ENCODE data around the gene GRK5.

GRK5 gene

GRCh38 chr10:119323085-119324016 lies 116.0 kb downstream of the GRK5 start:
- DNase-seq, result no peak

GRCh38 chr10:119325131-119325530 lies 117.8 kb downstream of the GRK5 start:
- DNase-seq, result no peak

DNA sequence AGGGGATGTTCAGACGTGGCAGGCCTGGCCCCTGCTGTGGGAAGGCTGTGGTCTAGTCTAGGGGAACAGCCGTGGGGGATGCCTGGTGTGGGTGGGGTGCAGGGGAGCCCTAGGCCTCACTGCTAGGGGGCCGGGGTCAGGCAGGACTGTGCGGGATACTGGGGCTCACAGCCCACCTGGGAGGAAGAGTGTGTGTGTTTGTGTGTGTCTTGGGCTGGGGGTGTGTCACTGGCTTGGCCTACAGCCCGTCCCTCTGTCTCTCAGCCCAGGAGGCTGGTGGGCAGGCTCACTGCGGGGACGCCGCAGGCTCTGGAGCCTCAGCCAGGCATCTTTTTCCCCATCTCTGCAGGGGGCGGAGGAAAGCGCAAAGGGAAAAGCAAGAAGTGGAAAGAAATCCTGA lies 118.8 kb downstream of the GRK5 start:
- DNase-seq, result no peak

DNA sequence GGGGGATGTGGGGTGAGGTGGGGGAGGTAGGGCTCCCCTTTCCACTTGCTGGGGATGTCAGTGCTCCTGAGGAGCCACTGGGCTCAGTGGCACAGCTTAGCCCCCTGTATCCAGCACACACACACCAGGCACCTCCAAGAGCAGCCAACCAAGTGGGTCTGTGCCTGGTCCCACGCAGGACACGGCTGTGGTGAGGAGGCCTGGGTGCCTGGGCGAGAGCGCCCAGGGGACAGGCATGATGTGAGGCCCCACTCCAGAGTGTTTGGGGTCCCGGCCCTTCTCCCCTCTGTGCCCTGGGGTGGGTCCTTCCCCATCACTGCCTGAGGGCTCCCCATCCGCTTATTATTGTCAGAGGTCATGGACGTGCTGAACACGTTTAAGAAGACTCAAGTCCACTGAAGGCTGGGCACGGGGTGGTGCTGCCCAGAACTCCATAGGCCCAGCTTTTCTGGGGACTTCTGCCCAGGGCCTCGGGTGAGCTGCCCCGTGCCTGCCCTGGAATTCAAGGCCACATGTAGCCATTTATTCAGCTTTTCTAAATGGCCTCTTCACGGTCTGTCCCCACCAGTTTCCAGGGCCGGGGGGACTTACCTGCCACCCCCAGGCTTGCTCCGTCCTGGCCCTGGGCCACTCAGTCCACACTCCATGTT lies 119.8 kb downstream of the GRK5 start:
- no peak for DNase-seq

GRCh38 chr10:119328223-119328622 lies 120.9 kb downstream of the GRK5 start:
- DNase-seq, result no peak

- DNase-seq, result no peak
These were observed 123.0 kb downstream of the GRK5 start for GRCh38 chr10:119330342-119330741.

DNA sequence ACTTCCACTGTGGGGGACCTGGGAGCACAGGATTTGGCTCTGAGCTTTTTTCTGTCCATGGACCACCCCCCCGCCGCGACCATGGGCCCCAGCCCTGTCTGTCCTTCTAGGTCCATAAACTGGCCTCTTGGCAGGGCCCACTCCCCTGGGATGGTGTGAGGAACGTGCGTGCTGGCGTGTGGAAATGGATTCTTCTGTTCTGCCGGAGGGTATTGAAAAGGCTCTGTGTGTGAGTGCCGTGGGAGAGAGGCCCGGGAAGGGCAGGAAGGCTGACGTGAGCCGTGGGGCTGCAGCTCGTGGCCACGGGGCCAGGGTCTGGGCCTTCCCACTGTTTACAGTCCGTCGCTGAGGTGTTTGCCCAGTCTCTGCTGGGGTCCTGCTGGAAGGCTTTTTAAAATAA lies 123.7 kb downstream of the GRK5 start:
- DNase-seq, result no peak

GRCh38 chr10:119333146-119333792 lies 125.9 kb downstream of the GRK5 start:
- no peak for DNase-seq

- DNase-seq, result no peak
These were observed 128.4 kb downstream of the GRK5 start for GRCh38 chr10:119335671-119336353.

DNA sequence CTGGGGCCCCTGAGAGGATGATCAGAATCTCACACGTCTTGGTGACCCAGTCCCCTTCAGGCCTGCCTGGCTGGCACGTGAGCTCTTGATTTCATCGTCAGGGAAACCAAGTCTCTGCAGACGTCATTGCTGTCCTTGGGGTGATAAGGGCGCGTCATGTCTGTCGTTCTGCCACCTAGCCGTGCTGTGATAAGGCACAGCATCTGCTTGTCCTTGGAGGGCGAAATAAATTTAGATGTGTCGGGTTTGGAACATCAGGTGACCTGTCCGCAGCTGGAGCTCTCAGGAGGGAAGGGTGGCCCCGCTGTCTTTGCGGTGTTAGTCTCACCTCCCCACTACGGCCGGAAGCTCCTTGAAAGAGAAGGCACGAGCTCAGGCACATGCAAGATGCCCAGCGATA lies 129.2 kb downstream of the GRK5 start:
- no peak for DNase-seq

DNA sequence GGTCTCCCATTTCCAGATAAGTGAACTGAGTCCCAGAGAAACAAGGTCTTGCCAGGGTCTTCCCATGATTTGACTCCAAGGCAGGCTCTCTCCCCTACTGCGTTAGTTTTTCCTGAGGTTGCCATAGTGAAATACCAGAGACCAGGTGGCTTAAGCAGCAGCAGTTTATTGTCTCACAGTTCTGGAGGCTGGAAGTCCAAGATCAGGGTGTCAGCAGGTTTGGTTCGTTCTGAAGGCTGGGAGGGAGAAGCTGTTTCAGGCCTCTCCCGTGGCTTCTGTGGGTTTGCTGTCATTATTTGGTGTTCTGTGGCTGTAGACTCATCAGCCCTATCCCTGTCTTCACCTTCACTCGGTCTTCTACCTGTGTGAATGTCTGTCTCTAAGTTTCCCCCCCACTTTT lies 129.9 kb downstream of the GRK5 start:
- DNase-seq, result no peak

DNA sequence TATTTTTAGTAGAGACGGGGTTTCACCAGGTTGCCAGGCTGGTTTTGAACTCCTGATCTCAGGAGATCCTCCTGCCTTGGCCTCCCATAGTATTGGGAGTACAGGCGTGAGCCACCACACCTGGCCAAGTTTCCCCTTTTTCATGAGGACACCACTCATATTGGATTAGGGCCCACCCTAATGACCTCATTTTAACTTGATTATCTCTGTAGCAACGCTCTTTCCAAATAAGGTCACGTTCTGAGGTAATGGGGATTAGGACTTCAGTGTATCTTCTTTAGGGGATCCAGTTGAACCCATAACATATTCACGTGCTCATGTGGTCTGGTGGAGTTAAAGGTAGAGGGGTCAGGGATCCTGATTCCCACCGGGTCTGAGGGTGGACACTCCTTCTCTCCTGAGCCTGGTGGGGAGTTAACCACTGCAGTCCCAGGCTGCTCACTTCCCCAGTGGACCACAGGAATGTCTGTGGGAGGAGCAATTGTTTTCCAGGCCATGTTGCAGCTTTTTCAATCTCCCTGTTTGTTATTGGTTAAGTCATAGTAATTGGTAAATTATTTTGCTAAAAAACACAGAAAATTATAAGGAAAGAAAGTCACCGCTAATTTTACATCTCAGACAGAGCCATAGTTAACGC lies 130.5 kb downstream of the GRK5 start:
- DNase-seq, result no peak

DNA sequence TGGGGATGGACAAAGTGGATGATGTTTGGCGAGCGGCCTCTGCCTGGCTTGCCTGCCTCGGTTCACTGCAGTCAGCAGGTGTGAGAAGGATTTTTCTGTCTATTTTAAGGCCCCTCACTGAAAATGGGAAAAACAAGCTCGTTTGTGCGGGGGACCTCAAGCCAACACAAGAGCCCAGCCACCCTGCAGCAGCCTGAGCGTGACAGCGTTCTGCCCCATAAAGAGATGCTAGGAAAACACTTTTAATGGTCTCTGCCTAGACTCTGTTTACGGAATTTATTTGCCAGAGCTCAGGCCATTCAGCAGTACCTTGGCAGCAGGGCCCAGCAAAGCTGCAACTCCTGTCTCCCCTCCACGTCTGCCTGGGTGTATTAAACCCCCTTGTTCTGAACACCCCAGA lies 131.7 kb downstream of the GRK5 start:
- DNase-seq, result no peak

GRCh38 chr10:119340893-119341458 lies 133.6 kb downstream of the GRK5 start:
- DNase-seq, result no peak

GRCh38 chr10:119341459-119342301 lies 134.3 kb downstream of the GRK5 start:
- no peak for DNase-seq

GRCh38 chr10:119342335-119342734 lies 135.0 kb downstream of the GRK5 start:
- DNase-seq, result no peak

DNA sequence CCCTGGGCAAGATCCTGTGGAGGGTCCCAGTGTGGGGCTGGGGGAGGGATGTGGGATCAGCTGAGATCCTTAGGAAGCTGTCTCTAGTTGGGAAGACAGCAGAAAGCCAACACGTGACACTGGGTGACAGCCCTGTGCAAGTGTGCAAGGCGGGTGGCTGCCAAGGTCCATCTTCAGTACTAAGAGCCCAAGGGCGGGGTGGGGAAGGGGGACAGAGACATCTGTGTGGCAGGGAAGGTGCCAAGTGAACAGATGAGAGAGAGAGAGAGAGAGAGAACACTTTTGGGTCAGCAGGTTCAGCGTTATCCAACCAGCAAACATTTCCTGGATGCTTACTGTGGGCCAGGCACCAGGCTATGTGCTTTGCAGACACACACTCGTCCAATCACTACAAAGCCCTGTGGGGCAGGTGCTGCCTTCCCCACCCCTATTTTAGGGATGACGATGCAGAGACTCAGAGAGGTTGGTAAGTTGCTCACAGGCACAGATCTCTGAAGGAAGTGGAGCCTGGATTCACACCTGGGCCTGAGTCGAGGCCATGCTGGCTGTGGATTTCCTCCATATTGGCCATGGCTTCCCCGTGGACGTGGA lies 135.7 kb downstream of the GRK5 start:
- DNase-seq, result no peak

DNA sequence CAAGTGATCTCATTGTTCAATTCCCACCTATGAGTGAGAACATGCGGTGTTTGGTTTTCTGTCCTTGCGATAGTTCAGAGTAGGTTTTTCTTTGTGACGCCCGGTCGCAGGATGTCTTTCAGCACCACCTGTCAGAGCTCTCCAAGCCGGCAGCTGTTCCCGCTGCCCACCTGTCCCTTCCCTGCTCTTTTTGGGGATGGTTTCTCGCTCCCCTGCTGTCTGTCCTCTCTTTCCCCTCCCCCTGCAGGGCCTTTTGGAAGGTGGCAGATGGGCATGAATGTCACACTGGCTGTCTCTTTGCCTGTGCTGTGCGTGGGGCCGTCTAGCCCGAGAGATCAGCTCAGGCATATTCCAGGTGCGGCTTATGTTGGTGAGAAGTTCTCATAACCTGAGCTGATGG lies 137.0 kb downstream of the GRK5 start:
- peak; percentile 0 for DNase-seq

DNA sequence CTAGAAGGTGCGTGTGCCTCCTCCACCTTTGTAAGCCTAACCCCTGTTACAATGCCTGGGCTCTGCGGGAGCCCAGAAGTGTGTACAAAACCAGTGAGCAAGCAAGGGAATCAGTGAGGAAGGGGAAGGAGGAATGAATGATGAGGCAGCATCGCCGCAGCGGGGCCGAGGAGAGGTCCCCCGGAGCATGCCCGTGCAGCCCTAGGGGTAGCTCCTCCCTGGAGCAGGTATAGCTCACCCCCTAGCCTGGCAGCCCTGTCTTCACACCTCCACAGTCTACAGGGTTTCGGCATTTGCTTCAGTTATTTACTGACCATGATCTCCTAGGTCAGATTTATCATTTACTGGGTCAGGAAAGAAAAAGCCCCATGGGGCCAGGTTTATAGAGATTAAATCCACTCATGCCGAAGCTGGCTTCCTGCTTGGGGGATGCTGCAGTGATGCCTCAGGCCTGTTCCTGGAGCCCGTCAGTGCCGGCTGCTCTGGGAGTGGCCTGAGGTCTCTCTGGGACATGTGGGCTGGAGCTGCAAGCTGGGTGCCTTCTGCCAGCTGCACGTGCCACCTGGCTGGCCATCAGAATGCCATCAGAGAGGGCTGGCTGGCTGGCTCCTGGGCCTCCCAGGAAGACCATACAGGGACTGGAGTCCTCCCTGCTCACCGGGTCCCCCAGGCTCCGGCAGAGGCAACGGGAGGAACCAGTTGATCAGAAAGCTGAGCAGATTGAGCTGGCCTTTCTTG lies 138.9 kb downstream of the GRK5 start:
- no peak for DNase-seq
